HG03460 (cell line): Measurements from ENCODE around the gene CX3CL1.

ENCODE experiments used
- ATAC-seq: cut with Tn5 transposase; IDR thresholded peaks from one replicate; pipeline ENCODE4 v1.9.1; 2021; ENCODE audit not compliant: unreplicated experiment

CX3CL1 gene

DNA sequence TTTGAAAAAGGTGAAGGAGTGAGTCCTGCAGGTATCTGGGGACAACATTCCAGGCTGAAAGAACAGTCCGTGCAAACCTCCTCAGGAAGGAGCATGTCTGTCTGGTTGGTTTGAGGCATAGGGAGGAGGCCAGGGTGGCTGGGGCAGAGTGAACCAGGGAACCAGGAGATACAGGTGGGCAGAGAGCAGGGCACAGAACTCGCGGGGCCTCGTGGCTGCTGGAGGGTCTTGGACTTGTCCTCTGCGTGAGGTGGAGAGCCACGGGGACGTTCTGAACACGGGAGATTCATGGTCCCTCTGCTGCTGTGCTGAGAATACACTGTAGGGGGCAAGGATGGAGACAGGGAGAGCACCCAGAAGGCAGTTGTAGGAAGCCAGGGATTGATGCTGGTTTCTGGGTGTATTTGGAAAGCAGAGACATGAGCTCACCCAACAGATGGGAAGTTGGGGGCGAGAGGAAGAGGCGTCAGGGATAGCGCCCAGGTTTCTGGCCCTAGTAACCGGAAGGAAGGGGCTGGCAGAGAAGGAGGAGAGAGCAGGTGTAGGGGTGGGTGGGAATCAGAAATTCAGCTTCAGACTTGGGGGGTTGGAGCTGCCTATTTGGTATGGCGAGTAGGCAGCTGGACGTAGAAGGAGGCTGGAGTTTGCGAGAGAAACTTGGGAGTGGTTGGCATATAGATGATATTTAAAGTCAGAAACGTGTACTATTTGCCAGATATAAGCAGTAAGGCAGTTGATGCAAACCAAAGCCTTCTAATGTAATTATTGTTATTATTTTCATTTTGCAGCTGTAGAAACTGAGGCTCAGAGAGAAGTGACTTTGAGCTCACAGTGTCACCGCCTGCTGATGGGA is 31.9 kb downstream of the CX3CL1 start, which contains the start of gene CCL17:
TSS of gene CCL17 (plus strand) at position 803 of the 853 bp plus-strand sequence. CDS start 9,166 bp downstream, outside the sequence.
- no peak for ATAC-seq

GRCh38 chr16:57405097-57405496 is 32.8 kb downstream of the CX3CL1 start:
- ATAC-seq: no peak

- ATAC-seq: no peak
Observed at GRCh38 chr16:57406881-57407280, 34.6 kb downstream of the CX3CL1 start.

DNA sequence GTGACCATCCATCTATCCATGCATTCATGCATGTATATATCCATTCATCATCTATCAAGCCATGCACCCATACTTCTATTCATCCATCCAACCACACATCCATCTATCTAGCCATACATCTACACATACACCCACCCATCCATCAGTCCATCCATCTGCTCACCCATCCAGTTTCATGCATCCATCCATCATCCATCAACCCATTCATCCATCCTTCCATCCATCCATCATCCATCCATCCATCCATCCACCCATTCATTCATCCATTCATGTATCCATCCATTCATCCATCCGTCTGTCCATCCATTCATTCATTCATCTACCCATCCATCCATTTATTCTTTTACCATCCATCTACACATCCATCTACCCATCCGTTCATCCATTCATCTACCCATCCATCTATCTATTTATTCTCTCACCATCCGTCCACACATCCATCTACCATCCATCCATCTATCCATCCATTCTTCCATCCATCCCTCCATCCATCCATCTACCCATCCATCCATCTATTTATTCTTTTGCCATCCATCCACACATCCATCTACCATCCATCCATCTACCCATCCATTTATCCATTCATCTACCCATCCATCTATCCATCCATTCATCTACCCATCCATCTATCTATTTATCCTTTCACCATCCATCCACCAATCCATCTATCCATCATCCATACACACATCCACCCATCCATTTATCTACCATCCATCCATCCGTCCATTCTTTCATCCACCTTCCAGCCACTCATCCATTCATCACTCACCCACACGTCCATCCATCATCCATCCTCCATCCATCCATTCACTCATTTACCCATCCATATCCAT is 35.4 kb downstream of the CX3CL1 start:
- no peak for ATAC-seq

DNA sequence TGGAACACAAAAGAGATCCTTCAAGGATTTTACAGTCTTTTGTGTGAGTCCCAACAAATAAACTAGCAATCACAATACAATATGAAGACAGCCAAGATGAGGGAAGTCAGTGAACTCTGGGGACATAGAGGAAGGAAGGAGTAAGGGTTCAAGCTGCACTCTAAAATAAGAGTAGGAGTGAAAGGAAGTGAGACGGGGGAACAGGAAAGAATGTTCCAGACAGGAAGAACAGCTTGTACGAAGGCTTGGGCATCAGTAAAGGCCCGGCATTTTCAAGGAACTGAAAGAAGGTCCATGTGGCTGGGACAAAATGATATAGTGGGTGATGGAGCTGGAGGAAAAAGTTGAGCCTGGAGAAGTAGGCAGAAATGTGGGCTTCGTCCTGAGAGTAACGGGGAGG is 36.8 kb downstream of the CX3CL1 start:
- ATAC-seq: no peak

DNA sequence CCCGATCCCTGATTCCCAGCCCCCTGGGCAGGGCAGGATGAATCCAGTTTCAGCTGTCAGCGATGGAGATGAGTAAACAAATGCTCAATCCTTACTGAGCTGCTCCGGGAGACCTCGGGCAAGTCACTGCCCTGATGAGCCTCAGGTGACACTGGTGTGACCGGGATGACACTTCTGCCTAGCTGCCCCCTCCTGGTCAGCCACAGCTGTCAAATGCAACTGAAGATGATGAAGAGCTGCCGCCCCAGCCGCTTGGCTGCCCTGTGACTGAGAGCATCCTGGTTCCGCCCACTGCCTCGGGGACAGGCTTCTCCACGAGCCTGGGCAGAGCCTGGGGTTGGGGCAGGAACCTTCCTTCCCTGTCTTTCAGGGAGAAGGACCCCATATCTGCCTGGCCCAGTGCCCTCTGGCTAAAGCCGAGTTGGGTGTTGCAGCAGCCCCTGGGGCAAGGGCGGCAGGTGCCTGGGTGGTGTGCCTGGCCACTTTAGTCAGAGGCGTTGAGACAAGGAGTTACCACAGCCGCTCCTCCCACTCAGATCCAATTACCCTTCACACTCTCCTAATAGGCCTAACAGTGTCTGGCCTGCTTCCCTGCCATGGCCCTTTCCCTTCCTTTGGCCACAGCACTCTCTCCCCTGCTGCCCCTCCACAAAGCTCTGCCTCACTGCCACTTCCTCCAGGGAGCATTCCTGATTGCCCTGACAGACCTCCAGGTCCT is 37.7 kb downstream of the CX3CL1 start:
- no peak for ATAC-seq

DNA sequence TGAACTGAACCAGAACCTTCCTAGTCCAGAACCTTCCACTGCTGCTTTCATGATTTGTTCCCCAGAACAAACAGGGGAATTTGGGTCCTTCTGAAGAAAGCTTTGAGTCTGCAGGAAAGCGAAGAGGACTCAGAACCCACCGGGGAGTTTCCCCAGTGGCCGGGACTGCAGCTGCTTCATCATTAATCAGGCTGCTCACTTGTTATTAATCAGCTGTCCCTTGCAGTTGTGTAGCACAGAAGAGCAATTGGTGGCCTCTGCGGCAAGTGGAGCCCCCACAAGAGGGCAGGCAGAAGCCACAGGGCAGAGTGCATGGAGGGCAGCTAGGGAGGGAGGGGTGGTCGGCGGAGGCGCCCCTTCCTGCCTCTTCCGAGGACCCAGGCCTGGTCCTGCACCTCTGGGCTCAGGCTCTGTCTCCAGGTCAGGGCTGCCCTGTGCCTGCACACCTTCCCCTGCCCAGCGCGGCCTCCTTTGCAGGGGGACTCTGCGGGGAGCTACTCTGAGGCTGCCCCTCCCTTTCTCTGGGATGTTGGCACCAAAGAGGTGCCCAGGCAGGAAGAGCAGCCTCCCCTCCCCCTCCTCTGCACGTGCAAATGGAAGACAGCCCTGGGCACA is 39.2 kb downstream of the CX3CL1 start:
- ATAC-seq: no peak

DNA sequence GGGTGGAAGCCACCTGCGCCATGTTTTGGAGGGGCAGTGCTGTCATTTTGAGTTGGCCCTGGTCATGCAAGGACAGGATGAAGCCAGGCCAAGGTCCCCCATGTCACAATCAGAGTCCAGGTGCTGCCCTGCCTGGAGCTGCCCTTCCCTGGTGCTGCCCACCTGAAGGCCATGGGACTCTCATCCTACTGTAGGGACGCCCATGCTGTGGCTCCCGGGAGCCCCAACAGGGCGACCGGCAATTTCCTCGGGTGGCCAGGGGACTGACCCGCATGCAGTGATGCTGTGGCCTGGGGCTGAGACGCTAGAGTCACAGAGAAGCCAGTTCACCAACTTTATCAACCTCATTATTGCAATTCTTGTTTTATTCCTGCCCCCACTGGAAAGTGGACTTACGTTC is 40.3 kb downstream of the CX3CL1 start:
- no peak for ATAC-seq

DNA sequence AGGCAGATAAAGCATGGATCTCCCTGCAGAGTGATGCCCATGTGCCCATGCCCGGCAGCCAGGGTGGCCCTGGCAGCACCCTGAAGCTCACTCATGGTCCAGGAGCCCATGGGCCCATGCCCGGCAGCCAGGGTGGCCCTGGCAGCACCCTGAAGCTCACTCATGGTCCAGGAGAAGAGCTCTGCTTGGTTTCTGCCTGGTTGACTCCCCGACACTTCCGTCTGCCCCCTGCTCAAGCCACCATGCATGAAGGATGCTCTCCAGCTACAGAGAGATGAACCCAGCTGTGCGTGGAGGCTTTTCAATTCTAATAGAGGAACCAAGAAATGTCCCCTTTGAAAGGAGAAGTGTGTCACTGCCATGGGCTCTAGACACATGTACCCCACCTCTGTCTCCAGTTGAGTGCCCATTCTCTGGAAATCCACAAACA is 41.0 kb downstream of the CX3CL1 start:
- ATAC-seq: peak; percentile 69

- ATAC-seq: no peak
Observed at GRCh38 chr16:57413733-57414132, 41.4 kb downstream of the CX3CL1 start.

- ATAC-seq: no peak
Observed at GRCh38 chr16:57416084-57416483, 43.8 kb downstream of the CX3CL1 start.

GRCh38 chr16:57419506-57419905 is 47.2 kb downstream of the CX3CL1 start:
- no peak for ATAC-seq

GRCh38 chr16:57422026-57422944 is 50.0 kb downstream of the CX3CL1 start:
- no peak for ATAC-seq

DNA sequence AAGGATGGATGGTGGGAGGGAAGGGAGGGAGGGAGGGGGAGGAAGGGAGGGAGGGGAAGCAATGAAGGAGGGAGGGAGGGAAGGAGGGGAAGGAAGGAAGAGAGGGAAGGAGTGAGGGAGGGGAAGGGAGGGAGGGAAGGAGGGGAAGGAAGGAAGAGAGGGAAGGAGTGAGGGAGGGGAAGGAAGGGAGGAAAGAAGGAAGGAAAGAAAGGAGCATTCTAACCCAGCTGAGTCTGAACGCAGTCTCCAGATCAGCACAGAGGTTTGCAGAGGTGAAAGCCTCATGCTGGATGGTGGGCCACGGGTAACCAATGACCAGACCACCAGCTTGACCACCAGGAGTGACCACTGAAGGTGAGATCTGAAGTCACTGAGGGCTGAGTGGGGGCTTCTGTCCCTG is 50.9 kb downstream of the CX3CL1 start:
- ATAC-seq: no peak

- ATAC-seq: no peak
Observed at GRCh38 chr16:57424583-57424982, 52.3 kb downstream of the CX3CL1 start.

DNA sequence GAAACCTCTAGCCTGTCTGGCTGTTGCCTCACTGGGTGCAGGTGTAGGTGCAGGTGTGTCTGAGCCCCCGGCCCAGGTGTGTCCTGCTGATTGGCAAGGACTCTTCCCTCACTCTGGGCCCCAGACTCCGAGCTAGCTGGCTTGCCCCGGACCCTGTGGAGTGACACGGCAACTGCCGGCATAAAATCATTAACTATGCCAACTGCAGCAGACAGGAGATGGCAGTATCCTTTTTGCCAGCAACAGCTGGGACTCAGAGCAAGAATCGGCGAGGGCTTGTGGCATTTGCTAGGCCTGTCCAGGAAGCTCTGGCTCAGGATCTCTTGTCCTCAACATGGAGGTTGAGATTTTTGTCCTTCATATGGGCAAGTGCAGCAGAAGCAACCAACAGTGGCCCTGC is 54.1 kb downstream of the CX3CL1 start:
- no peak for ATAC-seq

GRCh38 chr16:57427307-57427706 is 55.0 kb downstream of the CX3CL1 start:
- no peak for ATAC-seq

DNA sequence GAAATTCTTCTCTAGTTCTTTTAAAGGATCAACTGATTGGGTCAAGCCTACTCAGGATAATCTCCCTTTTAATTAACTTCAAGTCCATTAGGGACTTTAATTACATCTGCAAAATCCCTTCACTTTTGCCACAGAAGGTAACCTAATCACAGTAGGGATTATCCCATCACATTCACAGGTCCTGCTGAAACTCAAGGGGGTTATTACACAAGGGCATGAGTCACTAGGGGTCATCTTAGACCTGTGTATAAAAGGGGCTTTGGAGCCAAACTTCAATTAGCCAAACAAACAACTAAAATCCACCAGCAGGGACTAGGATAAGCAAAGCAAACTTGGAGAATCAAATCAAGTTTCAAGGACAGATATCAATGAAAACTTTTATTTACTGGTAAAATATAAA is 55.5 kb downstream of the CX3CL1 start:
- no peak for ATAC-seq

DNA sequence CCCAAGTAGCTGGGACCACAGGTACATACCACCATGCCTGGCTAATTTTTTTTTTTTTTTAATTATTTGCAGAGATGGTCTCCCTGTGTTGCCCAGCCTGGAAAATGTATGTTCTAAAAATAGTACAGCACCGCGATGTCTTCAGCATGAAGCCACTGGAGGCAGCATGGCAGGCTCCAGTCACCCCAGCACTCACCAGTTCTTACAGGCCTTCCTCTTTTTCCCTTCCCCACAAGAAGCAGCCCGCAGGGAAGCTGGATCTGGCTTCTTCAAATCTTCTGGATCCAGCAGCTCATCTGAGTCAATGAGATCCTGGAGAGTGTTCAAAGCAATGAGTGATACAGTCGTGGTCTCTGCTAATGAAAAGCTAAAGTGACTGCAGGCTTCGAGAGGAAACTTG is 58.7 kb downstream of the CX3CL1 start:
- ATAC-seq: no peak

DNA sequence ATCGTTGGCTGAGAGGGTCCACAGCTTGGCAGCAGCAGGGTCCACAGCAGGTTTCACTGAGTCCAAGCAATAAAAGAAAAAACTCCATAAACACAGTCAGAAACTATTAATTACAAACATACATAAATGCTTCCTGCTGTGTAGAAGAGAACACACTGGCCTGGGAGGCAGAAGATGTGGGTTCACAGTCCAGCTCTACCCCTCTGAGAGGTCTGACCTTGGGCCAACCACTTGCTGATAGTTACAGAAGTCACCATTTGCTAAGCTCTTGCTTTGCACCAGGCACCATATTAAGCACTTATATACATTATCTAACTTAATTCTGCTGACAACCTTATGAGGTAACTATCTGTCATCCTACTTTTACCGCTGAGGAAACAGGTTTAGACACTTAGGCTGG is 60.2 kb downstream of the CX3CL1 start:
- no peak for ATAC-seq
